Measurements from ENCODE around the gene YPEL2.

GRCh38 chr17:59372138-59372751, 40.8 kb downstream of the YPEL2 start:
- TF ChIP-seq CTCF (IDR thresholded peaks at IDR 0.05; ENCODE audit: poor library complexity) (no peak), EZH2 (IDR thresholded peaks at IDR 0.05; ENCODE audit: borderline replicate concordance) (no peak)

Data from hepatocyte (in vitro differentiated cells).